Neural progenitor cell (in vitro differentiated cells): ENCODE data around the gene SCN9A.

Experiments used
- CTCF ChIP-seq: fragments of 200-600 bp; sonication (generic); IDR thresholded peaks from 2 replicates; pipeline ENCODE4 v1.5.1; 2017; ENCODE audit warnings: antibody characterized with exemption, mild to moderate bottlenecking
- EZH2 ChIP-seq: fragments of 200-600 bp; sonication (generic); IDR thresholded peaks from 2 replicates; pipeline ENCODE4 v1.6.1; 2017; ENCODE audit warnings: antibody characterized with exemption, mild to moderate bottlenecking, moderate library complexity
- EZH2phosphoT487 ChIP-seq: fragments of 200-600 bp; sonication (generic); IDR thresholded peaks from 2 replicates; pipeline ENCODE4 v1.6.1; 2017; ENCODE audit warnings: antibody characterized with exemption

DNA sequence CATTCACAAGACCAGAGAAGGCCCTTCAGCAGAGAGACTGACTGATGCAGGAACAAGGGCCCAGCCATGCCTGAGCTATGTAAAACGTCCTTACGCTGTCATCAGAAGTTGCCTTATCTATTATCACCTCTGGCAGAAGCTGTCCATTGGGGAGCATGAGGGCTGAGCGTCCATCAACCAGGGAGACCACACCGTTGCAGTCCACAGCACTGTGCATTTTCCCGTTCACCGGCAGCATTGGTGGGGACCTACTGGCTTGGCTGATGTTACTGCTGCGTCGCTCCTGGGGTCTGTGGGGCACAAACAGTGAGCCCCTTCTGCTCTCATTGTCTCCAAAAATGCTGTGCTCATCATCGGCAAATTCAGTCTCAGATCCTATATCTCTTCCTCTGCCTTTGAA is 91.4 kb downstream of the SCN9A start:
- TF ChIP-seq EZH2phosphoT487 (no peak), CTCF (no peak), EZH2 (no peak)
